Vagina (tissue), 2 donors: ENCODE results near the gene POU6F2. TPM values are rescaled to one million over a fixed set of nuclear protein-coding genes. Genes with fewer than 3 reads are reported as not detected.

Source experiments
- DNase-seq, 2 donors: peaks; one replicate each; pipeline ENCODE4 v3.0.0-alpha.2; 2017; ENCODE audit errors: extremely low spot score in 2 of 2
- H3K27ac ChIP-seq: fragments of 200-600 bp; sonication (generic); one replicate; pipeline ENCODE4 v1.5.1; 2019
- H3K27me3 ChIP-seq: fragments of 200-600 bp; sonication (generic); one replicate; pipeline ENCODE4 v1.5.1; 2019
- H3K36me3 ChIP-seq, 2 donors: fragments of 200-600 bp; sonication (generic); one replicate each; pipeline ENCODE4 v1.5.1; 2017 to 2019
- H3K4me1 ChIP-seq: fragments of 200-600 bp; sonication (generic); one replicate; pipeline ENCODE4 v1.5.1; 2019
- H3K4me3 ChIP-seq, 2 donors: fragments of 200-600 bp; sonication (generic); 1 replicate in 1 of 2; 2 replicates in 1 of 2; pipeline ENCODE4 v1.5.1; 2016 to 2019
- H3K9me3 ChIP-seq: fragments of 200-600 bp; sonication (generic); one replicate; pipeline ENCODE4 v1.5.1; 2019
- POLR2A ChIP-seq, 2 donors: fragments of 450-650 bp; IDR thresholded peaks; one replicate each; pipeline ENCODE4 v1.6.1; 2017; ENCODE audit warnings: antibody characterized with exemption in 2 of 2, mild to moderate bottlenecking in 2 of 2, moderate library complexity in 2 of 2
- POLR2AphosphoS5 ChIP-seq, 2 donors: sonication (generic); formaldehyde crosslinking; IDR thresholded peaks; one replicate each; pipeline ENCODE4 v1.9.0; 2017; ENCODE audit warnings: antibody characterized with exemption in 2 of 2, mild to moderate bottlenecking in 2 of 2, low read depth in 1 of 2; ENCODE audit not compliant: insufficient read depth in 1 of 2
- intact Hi-C: fragments of 100-400 bp; cut with DNase I; formaldehyde crosslinking; loops from one replicate; pipeline ENCODE4 v1.15.1; 2023
- total RNA-seq: library from RNA; depleted of rRNA; stranded (reverse); fragments of >200 nt; gene quantifications from one replicate; pipeline ENCODE4 v1.2.3, GENCODE V29; 2016
- TF ChIP-seq, protein P1 (sequence below), 3 experiments: fragments of 450-650 bp in 2 of 3; fragments of 200-600 bp in 1 of 3; sonication (generic) in 1 of 3; IDR thresholded peaks; one replicate each; pipeline ENCODE4 v1.5.1; 2017 to 2019; ENCODE audit warnings: antibody characterized with exemption in 3 of 3, mild to moderate bottlenecking in 2 of 3, moderate library complexity in 2 of 3

POU6F2 gene, protein sequence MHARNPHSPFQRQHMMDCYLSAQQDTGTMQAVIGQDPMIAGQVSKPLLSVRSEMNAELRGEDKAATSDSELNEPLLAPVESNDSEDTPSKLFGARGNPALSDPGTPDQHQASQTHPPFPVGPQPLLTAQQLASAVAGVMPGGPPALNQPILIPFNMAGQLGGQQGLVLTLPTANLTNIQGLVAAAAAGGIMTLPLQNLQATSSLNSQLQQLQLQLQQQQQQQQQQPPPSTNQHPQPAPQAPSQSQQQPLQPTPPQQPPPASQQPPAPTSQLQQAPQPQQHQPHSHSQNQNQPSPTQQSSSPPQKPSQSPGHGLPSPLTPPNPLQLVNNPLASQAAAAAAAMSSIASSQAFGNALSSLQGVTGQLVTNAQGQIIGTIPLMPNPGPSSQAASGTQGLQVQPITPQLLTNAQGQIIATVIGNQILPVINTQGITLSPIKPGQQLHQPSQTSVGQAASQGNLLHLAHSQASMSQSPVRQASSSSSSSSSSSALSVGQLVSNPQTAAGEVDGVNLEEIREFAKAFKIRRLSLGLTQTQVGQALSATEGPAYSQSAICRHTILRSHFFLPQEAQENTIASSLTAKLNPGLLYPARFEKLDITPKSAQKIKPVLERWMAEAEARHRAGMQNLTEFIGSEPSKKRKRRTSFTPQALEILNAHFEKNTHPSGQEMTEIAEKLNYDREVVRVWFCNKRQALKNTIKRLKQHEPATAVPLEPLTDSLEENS
- total RNA-seq, result not detected

DNA sequence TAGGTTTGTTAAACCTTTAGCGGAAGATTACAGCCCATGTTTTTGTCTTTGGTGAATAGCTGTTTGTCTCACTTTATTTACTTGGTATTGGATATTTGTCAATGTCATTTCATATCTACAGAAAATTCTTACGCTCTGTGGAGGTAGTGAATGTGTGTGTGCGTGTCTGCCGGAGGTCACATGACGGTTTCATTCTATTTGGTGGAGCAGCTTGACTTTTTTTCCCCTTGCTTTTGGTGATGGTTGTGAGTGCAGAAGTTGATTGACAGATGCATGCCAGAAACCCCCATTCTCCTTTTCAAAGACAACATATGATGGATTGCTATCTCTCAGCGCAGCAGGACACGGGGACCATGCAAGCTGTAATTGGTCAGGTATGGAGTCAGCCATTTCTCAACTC, at the start of gene POU6F2:
TSS of gene POU6F2 (plus strand) at position 225 of the 400 bp plus-strand sequence. CDS start at position 270, 45 bp downstream.
- TF ChIP-seq POLR2AphosphoS5 (IDR thresholded peaks at IDR 0.05; ENCODE audit: insufficient read depth in 1 of 2, low read depth in 1 of 2), result no peak
- TF ChIP-seq POLR2A (IDR thresholded peaks at IDR 0.05), result no peak
- TF ChIP-seq, protein P1, sequence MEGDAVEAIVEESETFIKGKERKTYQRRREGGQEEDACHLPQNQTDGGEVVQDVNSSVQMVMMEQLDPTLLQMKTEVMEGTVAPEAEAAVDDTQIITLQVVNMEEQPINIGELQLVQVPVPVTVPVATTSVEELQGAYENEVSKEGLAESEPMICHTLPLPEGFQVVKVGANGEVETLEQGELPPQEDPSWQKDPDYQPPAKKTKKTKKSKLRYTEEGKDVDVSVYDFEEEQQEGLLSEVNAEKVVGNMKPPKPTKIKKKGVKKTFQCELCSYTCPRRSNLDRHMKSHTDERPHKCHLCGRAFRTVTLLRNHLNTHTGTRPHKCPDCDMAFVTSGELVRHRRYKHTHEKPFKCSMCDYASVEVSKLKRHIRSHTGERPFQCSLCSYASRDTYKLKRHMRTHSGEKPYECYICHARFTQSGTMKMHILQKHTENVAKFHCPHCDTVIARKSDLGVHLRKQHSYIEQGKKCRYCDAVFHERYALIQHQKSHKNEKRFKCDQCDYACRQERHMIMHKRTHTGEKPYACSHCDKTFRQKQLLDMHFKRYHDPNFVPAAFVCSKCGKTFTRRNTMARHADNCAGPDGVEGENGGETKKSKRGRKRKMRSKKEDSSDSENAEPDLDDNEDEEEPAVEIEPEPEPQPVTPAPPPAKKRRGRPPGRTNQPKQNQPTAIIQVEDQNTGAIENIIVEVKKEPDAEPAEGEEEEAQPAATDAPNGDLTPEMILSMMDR (IDR thresholded peaks at IDR 0.05), result no peak
- no peak within 1 kb of the TSS for H3K4me3 ChIP-seq
- no peaks in the 10 kb centered on the region for H3K27me3 ChIP-seq
- no peaks in the 10 kb centered on the region for H3K36me3 ChIP-seq
- DNase-seq, result no peak
- H3K4me1 ChIP-seq, result peaks cover 9% of the 10 kb centered on the region
- intact Hi-C loops, result no loop called here
- no peak within 1 kb of the TSS for H3K27ac ChIP-seq
- H3K9me3 ChIP-seq, result no peaks in the 10 kb centered on the region

DNA sequence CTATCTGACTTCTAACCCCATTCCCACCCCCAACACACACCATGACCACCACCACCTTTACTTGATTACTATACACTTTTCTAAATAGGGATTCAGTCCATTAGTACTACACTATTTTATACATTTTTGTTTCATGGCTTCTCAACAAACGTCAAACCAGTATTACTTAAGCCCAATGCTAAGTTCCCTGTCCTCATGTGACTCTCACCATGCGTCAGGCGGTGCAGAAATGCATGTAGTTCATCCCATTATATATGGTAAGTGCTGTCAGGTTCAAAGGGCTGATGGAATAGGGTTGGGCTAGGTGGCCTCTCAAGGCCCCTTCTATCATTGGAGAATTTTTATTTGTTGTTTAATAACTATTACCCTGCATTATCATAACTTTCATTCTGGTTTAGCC, 49.2 kb upstream of the POU6F2 start:
- Histone ChIP-seq H3K4me1 (no peaks in the 10 kb centered on the region), H3K27me3 (no peaks in the 10 kb centered on the region), H3K4me3 (no peak overlapping the region), H3K9me3 (no peaks in the 10 kb centered on the region), H3K36me3 (no peaks in the 10 kb centered on the region), H3K27ac (no peak overlapping the region)
- intact Hi-C loops, result no loop called here
- DNase-seq, result no peak
- TF ChIP-seq POLR2A (IDR thresholded peaks at IDR 0.05), result no peak
- TF ChIP-seq, protein P1 (IDR thresholded peaks at IDR 0.05), result no peak
- no peak for TF ChIP-seq POLR2AphosphoS5 (IDR thresholded peaks at IDR 0.05; ENCODE audit: insufficient read depth in 1 of 2, low read depth in 1 of 2)

DNA sequence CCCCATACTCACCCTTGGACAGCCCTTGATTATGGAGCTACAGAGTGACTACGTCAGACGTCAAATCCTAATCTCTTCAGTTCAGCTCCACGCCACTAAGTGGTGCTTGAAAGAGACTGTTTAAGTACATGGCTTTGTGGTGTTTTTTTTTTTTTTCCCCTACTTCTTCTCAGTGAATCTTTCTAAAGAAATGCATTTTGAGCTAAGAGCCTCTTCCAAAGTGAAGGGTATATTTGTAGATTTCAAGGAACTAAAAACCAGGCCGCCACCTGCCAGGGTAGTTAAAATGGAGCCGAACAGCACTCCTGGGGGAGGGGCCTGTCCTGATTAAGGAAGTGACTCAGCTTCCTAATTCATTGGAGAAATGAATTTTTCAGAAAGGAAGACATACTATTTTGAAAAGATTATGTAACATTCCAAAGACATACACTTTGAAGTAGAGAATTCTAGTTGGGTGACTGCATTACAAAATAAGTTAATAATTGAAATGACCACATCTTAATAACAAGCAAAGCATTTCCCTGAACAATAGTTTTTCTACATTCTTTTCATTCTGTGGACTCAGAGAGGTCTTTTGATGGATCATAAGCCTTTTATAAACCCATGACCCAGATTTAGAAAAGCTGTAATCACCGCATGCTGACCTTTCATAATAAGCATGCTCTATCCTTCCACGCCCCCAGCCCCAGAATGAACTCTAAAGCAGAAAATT, 48.1 kb upstream of the POU6F2 start:
- no peak for DNase-seq
- intact Hi-C loops, result no loop called here
- Histone ChIP-seq H3K9me3 (no peaks in the 10 kb centered on the region), H3K27me3 (no peaks in the 10 kb centered on the region), H3K4me3 (no peak overlapping the region), H3K27ac (no peak overlapping the region), H3K36me3 (no peaks in the 10 kb centered on the region), H3K4me1 (no peaks in the 10 kb centered on the region)
- no peak for TF ChIP-seq POLR2A (IDR thresholded peaks at IDR 0.05)
- TF ChIP-seq POLR2AphosphoS5 (IDR thresholded peaks at IDR 0.05; ENCODE audit: insufficient read depth in 1 of 2, low read depth in 1 of 2), result no peak
- TF ChIP-seq, protein P1 (IDR thresholded peaks at IDR 0.05), result no peak

DNA sequence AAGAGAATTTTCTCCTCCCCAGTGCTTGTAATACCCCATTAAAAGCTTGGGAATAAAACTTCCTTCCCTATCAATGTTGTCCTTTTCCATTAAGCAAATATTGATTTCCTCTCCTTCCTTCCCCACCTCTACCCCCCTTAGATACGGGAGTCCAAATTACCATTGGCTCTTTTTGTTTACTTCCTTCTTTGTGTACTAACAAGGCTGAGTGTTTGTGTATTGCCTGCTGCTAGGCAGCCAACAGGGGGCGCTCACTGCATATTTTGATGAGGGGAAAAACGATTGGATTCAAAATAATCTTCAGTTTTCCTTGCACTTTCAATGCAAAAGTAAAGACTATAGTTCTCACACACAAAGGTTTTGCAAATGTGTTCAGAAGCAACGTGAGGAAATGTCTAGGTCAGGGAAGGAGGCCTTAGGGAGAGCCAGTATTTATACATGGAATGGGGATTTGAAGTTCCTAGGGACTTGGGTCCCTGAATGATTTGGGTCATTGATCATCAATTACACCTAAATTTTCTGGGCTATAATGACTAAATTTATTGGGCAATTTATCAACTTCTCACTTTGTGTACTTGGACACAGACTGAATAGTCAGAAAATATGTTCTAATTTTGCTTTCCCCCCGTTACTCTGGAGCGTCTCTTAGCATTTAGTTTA, 45.1 kb upstream of the POU6F2 start:
- TF ChIP-seq, protein P1 (IDR thresholded peaks at IDR 0.05), result peak; percentile 44 to 63 (median 47)
- TF ChIP-seq POLR2A (IDR thresholded peaks at IDR 0.05), result no peak
- intact Hi-C loops, result no loop called here
- H3K27ac ChIP-seq, result no peak overlapping the region
- no peak for DNase-seq
- H3K9me3 ChIP-seq, result no peaks in the 10 kb centered on the region
- H3K27me3 ChIP-seq, result no peaks in the 10 kb centered on the region
- H3K4me3 ChIP-seq, result no peak overlapping the region
- no peaks in the 10 kb centered on the region for H3K4me1 ChIP-seq
- no peaks in the 10 kb centered on the region for H3K36me3 ChIP-seq
